ENCODE measurements around the gene TOM1L1.

The TOM1L1 gene

DNA sequence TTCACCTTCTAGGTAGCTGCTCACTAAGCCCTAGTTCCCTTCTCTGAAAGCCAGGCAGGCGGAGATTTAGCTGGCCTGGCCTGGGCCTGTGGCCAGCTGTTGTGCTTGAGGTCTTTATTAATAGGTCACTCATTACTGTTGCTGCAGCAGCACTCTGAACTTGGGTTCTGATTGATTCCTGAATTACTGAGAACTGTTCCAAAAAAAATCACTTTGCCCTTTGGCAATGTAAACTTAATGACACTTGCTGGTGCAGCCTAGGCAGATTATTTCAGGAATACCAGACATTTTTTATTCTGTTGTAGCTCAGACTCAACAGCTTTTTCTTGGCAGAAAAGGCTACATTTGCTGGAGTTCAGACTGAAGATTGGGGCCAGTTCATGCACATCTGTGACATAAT, 2.7 kb downstream of the TOM1L1 start:
- TF ChIP-seq TEAD4 (IDR thresholded peaks at IDR 0.05) (no peak), YY1 (IDR thresholded peaks at IDR 0.05; ENCODE audit: low read depth) (no peak), ZBTB7A (IDR thresholded peaks at IDR 0.05; ENCODE audit: low read depth) (no peak), NFIC (IDR thresholded peaks at IDR 0.05) (no peak), FOXM1 (IDR thresholded peaks at IDR 0.05; ENCODE audit: borderline replicate concordance, low read depth) (no peak), TCF12 (IDR thresholded peaks at IDR 0.05; ENCODE audit: low read depth) (no peak), TAF1 (IDR thresholded peaks at IDR 0.05; ENCODE audit: low read depth) (no peak), CEBPB (IDR thresholded peaks at IDR 0.05) (no peak), EGR1 (IDR thresholded peaks at IDR 0.05) (no peak), CREB1 (IDR thresholded peaks at IDR 0.05; ENCODE audit: low read depth) (no peak), EP300 (IDR thresholded peaks at IDR 0.05; ENCODE audit: borderline replicate concordance) (no peak), RAD21 (IDR thresholded peaks at IDR 0.05; ENCODE audit: low read depth) (no peak)
- TF ChIP-seq, protein P1, sequence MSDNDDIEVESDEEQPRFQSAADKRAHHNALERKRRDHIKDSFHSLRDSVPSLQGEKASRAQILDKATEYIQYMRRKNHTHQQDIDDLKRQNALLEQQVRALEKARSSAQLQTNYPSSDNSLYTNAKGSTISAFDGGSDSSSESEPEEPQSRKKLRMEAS (IDR thresholded peaks at IDR 0.05), result no peak
- TF ChIP-seq, protein P2, sequence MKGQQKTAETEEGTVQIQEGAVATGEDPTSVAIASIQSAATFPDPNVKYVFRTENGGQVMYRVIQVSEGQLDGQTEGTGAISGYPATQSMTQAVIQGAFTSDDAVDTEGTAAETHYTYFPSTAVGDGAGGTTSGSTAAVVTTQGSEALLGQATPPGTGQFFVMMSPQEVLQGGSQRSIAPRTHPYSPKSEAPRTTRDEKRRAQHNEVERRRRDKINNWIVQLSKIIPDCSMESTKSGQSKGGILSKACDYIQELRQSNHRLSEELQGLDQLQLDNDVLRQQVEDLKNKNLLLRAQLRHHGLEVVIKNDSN (IDR thresholded peaks at IDR 0.05), result no peak
- TF ChIP-seq, protein P3, sequence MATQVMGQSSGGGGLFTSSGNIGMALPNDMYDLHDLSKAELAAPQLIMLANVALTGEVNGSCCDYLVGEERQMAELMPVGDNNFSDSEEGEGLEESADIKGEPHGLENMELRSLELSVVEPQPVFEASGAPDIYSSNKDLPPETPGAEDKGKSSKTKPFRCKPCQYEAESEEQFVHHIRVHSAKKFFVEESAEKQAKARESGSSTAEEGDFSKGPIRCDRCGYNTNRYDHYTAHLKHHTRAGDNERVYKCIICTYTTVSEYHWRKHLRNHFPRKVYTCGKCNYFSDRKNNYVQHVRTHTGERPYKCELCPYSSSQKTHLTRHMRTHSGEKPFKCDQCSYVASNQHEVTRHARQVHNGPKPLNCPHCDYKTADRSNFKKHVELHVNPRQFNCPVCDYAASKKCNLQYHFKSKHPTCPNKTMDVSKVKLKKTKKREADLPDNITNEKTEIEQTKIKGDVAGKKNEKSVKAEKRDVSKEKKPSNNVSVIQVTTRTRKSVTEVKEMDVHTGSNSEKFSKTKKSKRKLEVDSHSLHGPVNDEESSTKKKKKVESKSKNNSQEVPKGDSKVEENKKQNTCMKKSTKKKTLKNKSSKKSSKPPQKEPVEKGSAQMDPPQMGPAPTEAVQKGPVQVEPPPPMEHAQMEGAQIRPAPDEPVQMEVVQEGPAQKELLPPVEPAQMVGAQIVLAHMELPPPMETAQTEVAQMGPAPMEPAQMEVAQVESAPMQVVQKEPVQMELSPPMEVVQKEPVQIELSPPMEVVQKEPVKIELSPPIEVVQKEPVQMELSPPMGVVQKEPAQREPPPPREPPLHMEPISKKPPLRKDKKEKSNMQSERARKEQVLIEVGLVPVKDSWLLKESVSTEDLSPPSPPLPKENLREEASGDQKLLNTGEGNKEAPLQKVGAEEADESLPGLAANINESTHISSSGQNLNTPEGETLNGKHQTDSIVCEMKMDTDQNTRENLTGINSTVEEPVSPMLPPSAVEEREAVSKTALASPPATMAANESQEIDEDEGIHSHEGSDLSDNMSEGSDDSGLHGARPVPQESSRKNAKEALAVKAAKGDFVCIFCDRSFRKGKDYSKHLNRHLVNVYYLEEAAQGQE (IDR thresholded peaks at IDR 0.05; ENCODE audit: low read depth), result no peak

DNA sequence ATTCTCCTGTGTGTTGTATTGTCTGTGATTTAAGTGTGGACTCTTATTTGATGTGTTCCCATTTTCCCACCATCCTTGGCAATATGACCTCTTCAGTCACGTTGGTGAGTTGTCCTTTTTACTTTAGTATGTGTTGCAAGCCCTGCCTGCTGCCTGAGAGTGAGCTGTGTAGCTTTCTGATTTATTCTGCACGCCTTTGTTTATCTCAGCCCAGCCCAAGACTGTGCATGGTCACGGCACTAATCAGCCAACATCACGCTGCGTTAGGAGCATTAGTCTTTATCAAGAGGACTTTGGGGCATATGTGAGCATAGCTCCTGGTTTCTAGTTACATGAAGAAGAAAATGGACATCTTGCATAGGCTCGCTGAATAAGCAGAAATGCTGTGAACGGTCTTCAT, 6.0 kb downstream of the TOM1L1 start:
- TF ChIP-seq RAD21 (IDR thresholded peaks at IDR 0.05; ENCODE audit: low read depth) (no peak), EP300 (IDR thresholded peaks at IDR 0.05; ENCODE audit: borderline replicate concordance) (no peak)

DNA sequence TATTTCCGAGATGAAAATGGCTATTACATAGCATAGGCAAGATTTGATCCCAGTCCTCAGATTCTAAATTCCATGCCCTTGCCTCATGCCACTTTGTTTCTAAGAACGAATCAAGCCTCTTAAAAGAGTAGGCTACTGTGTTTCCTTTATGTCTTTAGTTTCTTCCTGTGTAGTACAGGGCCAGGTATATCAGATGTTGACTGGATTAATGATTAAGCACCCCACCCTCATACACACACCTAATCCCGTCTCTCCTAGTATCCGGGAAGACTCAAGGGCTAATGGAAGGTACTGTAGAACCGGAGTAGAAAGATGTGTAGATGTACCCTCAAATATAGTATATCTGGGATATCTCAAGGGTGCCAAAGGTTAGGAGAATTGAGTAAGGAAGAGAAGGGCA, 6.7 kb downstream of the TOM1L1 start:
- TF ChIP-seq, protein P1 (IDR thresholded peaks at IDR 0.05), result no peak
- TF ChIP-seq ZBTB7A (IDR thresholded peaks at IDR 0.05; ENCODE audit: low read depth) (no peak), FOXM1 (IDR thresholded peaks at IDR 0.05; ENCODE audit: borderline replicate concordance, low read depth) (no peak), TCF12 (IDR thresholded peaks at IDR 0.05; ENCODE audit: low read depth) (no peak), NFIC (IDR thresholded peaks at IDR 0.05) (no peak), CREB1 (IDR thresholded peaks at IDR 0.05; ENCODE audit: low read depth) (no peak), EGR1 (IDR thresholded peaks at IDR 0.05) (no peak), RAD21 (IDR thresholded peaks at IDR 0.05; ENCODE audit: low read depth) (no peak), TAF1 (IDR thresholded peaks at IDR 0.05; ENCODE audit: low read depth) (no peak), CEBPB (IDR thresholded peaks at IDR 0.05) (no peak)
- TF ChIP-seq, protein P2 (IDR thresholded peaks at IDR 0.05), result no peak

DNA sequence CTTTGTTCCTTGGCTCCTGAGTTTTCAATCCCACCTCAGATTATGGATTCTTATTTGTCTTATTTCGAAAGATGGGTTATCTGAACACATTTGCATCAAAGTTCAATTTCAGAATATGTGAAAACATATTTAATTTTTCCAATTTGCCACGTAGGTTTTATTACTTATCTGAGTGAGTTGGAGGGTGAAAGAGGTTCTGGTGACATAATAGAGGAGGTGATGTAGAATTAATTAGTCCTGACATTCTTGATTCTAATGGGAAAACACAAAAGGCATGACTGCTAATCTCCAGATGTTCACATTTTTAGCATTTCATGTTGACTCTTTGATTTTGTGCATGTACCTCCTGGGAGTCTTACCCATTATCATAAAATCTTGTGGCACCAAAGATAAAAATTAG, 9.1 kb downstream of the TOM1L1 start:
- TF ChIP-seq TEAD4 (IDR thresholded peaks at IDR 0.05) (no peak), EP300 (IDR thresholded peaks at IDR 0.05; ENCODE audit: borderline replicate concordance) (no peak), RAD21 (IDR thresholded peaks at IDR 0.05; ENCODE audit: low read depth) (no peak), TCF12 (IDR thresholded peaks at IDR 0.05; ENCODE audit: low read depth) (no peak), TAF1 (IDR thresholded peaks at IDR 0.05; ENCODE audit: low read depth) (no peak), FOXM1 (IDR thresholded peaks at IDR 0.05; ENCODE audit: borderline replicate concordance, low read depth) (no peak), CREB1 (IDR thresholded peaks at IDR 0.05; ENCODE audit: low read depth) (no peak), EGR1 (IDR thresholded peaks at IDR 0.05) (no peak), ZBTB7A (IDR thresholded peaks at IDR 0.05; ENCODE audit: low read depth) (no peak), YY1 (IDR thresholded peaks at IDR 0.05; ENCODE audit: low read depth) (no peak), CEBPB (IDR thresholded peaks at IDR 0.05) (no peak), NFIC (IDR thresholded peaks at IDR 0.05) (no peak)
- TF ChIP-seq, protein P3 (IDR thresholded peaks at IDR 0.05; ENCODE audit: low read depth), result no peak
- TF ChIP-seq, protein P2 (IDR thresholded peaks at IDR 0.05), result no peak
- TF ChIP-seq, protein P1 (IDR thresholded peaks at IDR 0.05), result no peak

DNA sequence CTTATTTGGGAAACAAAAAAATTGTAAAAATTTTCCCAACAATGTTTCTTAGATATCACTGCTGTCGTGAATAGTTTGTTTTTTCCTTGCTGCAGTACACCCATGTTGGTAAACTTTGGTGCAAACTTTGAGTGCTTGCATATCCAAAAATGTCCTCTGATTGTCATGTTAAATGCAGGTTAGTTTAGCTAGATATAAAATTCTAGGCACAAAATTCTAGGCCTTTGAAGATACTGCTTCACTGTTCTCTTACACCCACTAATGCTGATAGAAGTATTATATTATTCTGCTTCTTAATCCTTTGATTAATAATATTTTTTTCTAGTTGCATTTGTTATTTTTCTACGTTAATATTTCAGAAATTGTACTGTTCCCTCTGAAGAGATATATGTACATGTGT, 16.1 kb downstream of the TOM1L1 start:
- no peak for TF ChIP-seq YY1 (IDR thresholded peaks at IDR 0.05; ENCODE audit: low read depth)

DNA sequence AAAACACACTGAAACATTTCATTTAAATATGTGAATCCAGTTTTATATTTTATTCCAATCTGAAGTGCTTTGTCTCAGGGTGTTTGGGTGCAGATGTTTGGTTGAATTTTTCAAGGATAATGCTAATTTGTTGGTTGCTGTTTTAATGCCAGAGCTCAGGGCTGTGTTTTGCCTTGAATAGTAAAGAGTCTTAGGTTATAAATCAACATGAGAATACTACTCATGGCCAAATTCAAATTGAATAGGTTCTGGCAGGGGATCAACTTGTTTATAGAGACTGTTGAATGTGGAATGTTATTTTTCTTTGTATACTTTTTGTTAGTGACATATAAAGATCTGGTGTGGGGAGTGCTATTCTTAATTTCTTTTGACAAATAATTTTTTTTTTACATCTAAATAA, 18.8 kb downstream of the TOM1L1 start:
- TF ChIP-seq, protein P3 (IDR thresholded peaks at IDR 0.05; ENCODE audit: low read depth), result no peak
- TF ChIP-seq RAD21 (IDR thresholded peaks at IDR 0.05; ENCODE audit: low read depth) (no peak), FOXM1 (IDR thresholded peaks at IDR 0.05; ENCODE audit: borderline replicate concordance, low read depth) (no peak), NFIC (IDR thresholded peaks at IDR 0.05) (no peak), TCF12 (IDR thresholded peaks at IDR 0.05; ENCODE audit: low read depth) (no peak), ZBTB7A (IDR thresholded peaks at IDR 0.05; ENCODE audit: low read depth) (no peak), EP300 (IDR thresholded peaks at IDR 0.05; ENCODE audit: borderline replicate concordance) (no peak), CEBPB (IDR thresholded peaks at IDR 0.05) (no peak), CREB1 (IDR thresholded peaks at IDR 0.05; ENCODE audit: low read depth) (no peak)
- TF ChIP-seq, protein P1 (IDR thresholded peaks at IDR 0.05), result no peak
- TF ChIP-seq, protein P2 (IDR thresholded peaks at IDR 0.05), result no peak
